Amniotic epithelial cell (primary cell): Measurements from ENCODE around the gene DSTN.
"Not testable (repeated sequence)": the region's sequence is repeated elsewhere in the genome, so short reads cannot be mapped to it uniquely, and the experiment has no call there.

Experiments
- DNase-seq: peaks from one replicate; pipeline ENCODE4 v3.0.0-alpha.2; 2010; ENCODE audit warnings: low read depth

Gene DSTN

DNA sequence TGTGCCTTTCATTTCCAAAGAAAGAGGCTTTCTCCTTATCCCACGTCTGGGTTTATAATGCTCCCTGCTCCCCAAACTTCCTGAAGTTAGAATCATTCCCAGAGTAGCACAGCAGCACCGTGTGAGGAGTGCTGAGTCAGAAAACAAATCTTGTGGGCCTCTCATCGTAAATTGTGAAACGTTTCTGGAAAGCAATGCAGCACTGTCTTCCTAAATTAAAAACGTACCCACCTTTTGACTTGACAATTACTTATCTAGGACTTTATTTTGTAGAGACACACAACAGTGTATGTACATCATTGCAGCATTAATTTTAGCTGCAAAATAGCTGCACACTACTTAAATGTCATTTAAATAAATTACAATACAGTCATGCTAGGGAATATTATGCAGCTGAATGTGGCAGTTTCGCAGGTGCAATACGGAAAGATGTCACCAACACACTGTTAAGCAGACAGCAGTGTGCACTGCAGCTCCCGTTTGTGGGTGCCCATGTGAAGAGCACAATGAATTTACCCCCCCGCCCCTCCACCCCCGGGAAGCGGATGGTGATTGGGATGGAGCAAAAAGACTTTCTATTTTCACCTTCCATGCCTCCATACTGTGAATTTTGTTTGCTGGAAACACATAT lies 81.4 kb downstream of the DSTN start:
- peak; percentile 61 for DNase-seq

DNA sequence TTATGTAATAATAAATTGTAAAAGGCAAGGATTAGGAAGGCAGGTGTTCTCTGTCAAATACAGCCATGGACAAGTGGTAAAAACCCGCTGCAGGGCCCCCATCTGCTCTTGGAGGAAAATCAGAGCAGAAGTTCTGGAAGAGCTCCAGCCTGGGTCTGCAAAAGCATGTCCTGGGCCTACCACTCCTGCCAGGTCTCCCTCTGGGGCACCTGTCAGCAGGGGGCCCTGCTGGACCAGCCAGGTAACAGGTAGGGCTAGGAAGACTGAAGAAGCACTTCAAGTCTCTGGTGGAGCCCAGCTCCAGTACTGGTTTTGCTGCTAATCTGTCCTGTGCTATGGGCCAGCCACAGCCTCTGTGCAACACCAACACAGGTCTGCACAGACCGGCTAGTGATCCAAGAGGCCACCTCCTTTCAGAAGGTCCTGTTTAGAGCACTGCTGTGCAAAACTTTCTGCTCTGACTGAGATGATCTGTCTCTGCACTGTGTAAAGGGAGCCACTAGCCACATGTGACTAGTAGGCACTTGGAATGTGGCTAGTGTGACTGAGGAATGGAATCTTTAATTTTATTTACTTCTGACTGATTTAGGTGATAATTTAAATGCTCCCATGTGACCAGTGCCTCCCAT lies 82.0 kb downstream of the DSTN start:
- no peak for DNase-seq

GRCh38 chr20:17652411-17652810 lies 82.5 kb downstream of the DSTN start:
- DNase-seq: no peak

DNA sequence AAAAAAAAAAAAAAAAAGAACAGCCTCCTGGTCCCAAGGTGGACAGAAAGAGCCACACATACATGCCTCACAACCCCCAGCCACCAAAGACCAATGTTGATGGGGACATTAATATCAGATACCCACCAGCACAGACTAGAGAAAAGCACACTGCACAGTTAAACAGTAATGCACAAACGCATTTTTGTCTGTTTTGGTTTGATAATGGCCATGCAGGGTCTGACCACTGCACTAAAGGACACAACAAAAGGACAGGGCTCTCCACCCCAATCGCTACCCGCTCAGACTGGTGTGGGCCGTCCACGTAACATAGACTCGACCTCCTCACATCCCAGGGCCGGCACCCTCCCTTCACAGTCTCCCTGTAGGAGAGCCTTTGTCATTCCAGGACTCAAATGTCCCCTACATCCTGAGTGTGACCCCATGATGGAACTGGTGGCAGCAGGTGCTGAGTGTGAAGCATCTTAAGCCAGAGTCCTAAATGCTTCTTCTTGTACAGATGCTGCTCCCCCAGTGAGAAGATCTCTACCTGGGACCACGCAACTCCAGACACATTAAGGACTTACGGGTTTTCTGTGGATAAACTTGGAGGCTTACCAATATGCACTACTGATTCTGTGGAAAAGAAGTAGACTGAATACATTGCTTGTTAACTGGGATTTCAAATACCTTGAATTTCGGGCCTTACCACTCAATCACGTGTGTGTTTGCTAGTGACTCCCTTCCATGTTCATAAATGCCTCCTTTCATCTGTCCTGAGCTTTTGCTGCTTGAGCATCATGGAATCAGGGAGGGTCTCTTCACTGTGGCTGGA lies 84.2 kb downstream of the DSTN start:
- no peak for DNase-seq

GRCh38 chr20:17654649-17655285 lies 84.9 kb downstream of the DSTN start:
- DNase-seq: peak; percentile 58

DNA sequence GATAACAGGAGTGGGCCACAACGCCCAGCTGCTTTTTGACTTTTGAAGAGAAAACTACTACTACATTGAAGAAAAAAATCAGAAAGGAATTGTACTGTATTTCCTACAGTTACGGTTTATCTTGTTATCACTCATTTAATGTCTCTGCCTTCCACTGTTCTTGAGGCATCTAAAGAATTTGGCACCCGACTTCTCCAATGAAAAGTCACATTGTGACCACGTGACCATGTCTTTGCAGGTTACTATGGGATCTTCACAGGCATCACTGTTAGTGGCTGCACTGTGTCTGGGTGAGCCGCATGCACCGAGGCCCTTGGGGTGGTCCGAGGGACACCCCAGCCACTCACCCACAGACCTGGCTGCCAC lies 85.4 kb downstream of the DSTN start:
- peak; percentile 63 for DNase-seq

- DNase-seq: peak; percentile 85
Measured at GRCh38 chr20:17655865-17656479, 86.1 kb downstream of the DSTN start.

DNA sequence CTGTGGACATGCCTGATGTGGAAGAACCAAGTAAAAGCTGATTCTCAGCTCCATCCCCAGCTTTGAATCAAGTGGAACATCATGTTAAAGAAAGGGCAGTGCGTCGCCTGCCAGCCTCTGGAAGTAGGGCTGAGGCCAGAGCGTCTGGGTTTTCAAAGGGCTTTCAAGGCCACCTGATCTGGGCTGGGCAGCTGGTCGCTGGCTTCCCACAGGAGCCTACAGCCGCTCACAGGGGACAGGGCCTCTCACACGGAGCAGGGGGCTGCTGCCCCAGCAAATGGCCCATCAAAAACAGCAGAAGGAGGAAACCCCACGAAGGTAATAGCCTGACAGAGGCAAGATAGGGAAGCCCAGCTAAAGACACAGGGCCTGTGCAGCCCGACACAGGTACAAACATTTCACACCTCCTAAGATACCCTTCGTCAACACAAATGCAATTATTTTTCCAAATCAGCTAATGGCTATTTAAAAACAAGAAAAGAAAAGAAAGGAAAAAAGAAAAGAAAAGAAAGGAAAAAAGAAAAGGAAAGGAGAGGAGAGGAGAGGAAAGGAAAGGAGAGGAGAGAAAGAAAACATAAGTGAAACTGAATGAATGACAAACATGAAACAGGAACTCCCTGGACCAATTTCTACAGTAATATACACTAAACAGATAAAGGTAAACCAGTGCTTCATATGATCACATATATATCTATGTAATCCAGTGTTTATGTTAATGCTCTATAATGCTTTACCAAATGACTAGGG lies 87.4 kb downstream of the DSTN start:
- no peak for DNase-seq

GRCh38 chr20:17657898-17658647 lies 88.2 kb downstream of the DSTN start:
- DNase-seq: no peak

- no peak for DNase-seq
Measured at GRCh38 chr20:17658648-17658993, 88.7 kb downstream of the DSTN start.

DNA sequence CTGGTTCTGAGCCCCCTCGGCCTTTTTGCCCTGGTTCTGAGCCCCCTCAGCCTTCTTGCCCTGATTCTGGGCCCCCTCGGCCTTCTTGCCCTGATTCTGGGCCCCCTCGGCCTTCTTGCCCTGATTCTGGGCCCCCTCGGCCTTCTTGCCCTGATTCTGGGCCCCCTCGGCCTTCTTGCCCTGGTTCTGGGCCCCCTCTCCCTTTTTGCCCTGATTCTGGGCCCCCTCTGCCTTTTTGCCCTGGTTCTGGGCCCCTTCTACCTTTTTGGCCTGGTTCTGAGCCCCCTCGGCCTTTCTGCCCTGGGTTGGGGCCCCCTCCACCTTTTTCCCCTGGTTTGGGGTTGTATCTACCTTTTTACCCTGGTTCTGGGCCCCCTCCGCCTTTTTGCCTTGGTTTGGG lies 89.5 kb downstream of the DSTN start:
- DNase-seq: not testable (repeated sequence)
